ENCODE measurements around the gene ELP4.

GRCh38 chr11:31770011-31770700 lies 260.6 kb downstream of the ELP4 start:
- TF ChIP-seq TARDBP (IDR thresholded peaks at IDR 0.05) (no peak), NR2C2 (CRISPR knock-in tag; IDR thresholded peaks at IDR 0.05) (no peak), NR2C2 (tag; IDR thresholded peaks at IDR 0.05) (no peak), ZSCAN29 (IDR thresholded peaks at IDR 0.05) (no peak)

Measured in K562 (cell line).